DMS79 treated with DMSO at 0.1 percent for 48 hours (cell line): ENCODE data around the gene ANK2.
A peak's percentile ranks its signal among the peaks of the same experiment; 100 is the strongest.

Experiments
- DNase-seq: peaks from one replicate; lab custom pipeline; 2025; lab: John Stamatoyannopoulos, UW

ANK2 gene

DNA sequence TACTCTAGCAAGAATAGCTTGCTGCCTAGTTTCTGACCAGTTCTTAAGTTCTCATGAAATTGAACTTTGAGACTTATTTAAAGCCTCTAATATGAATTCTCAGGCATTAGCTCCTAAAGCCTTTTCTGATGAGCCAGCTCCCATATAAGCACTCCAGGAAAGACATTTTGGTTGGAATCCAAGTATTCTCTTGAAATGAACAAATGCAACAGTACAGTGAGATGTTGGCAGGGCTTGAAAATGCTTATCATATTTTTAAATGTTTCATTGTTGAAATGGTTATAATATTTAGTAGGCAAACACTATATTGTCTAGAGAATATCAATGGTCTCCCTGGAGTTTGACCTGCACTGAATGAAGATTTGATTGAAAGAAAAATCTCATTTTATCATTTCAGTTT, 240.3 kb downstream of the ANK2 start:
- DNase-seq = no peak

DNA sequence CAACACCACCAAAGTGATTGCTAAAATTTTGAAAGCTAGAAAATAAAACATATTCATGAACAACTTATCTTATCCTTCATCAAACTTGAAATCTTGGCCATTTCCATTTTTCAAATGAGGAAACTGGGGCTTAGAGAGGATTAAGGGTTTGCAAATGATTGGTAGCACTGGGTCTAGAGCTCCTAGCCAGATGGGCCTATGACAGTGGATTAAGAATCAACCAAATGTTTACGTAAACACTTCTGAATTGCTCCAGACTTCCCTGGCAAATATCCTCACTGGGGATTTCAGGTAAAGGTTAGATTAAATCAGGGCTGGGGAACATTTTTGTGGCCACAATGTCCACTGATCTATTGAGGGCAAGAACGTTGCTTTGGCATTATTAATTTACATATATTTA, 241.2 kb downstream of the ANK2 start:
- no peak for DNase-seq

- peak; percentile 76 for DNase-seq
These were observed 243.1 kb downstream of the ANK2 start for GRCh38 chr4:113292371-113293042.

DNA sequence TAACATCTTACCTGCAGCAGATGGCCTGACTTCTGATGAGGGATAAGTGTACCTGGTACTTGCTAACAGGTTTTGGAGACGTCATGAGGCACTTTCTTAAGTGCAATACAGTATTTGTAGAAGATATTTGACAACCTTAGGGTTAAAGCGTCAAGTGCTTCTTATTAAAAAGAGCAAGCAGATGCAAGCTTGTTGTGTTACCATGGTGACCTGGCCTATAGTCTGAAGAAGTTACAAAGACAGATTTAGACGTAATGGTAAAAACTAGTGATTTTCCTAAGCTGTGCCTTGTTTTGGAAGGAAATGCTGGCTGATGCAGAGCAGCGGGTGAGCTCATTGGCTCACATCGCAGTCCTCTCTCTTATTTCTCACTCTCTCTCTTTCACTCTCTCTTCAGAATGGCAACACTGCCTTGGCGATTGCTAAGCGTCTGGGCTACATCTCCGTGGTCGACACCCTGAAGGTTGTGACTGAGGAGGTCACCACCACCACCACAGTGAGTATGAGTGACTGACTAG, 243.6 kb downstream of the ANK2 start:
- DNase-seq = peak; percentile 76

- DNase-seq = peak; percentile 17
These were observed 244.2 kb downstream of the ANK2 start for GRCh38 chr4:113293674-113294073.

GRCh38 chr4:113294908-113295307, 245.5 kb downstream of the ANK2 start:
- DNase-seq = peak; percentile 4

GRCh38 chr4:113300471-113300928, 251.0 kb downstream of the ANK2 start:
- no peak for DNase-seq

- DNase-seq = no peak
These were observed 252.6 kb downstream of the ANK2 start for GRCh38 chr4:113302051-113302450.

DNA sequence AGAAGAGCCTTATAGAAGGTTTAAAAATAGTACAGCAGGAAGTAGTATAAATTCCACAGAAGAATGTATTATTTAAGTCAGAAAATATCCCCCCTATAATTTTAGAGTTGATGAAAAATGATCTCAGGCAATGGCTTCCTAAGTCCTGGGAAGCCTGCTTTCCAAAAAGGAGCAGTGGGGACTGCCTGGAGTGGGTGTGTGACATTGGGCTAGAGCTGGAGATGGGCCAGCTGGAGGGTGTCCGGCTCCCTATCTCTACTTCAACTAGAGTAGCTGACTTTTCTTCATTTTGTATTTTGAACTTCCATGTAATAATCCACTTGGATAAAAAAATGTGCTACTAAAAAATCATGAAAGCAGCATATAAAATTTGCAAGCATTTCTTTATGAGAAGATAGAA, 253.9 kb downstream of the ANK2 start:
- no peak for DNase-seq

DNA sequence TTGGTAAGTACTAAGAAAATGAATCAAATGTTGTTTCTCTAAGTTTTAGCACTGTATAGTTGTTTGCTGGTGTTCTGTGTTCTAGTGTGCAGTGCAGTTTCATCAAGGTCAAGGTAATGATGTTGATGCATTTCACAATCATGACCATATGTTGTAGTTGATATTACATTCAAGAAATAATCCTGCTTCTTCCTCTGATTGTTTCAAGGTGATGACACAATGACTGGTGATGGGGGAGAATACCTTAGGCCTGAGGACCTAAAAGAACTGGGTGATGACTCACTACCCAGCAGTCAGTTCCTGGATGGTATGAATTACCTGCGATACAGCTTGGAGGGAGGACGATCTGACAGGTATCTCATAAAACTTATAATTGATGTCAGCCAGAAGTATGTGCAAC, 261.6 kb downstream of the ANK2 start:
- no peak for DNase-seq

- no peak for DNase-seq
These were observed 263.1 kb downstream of the ANK2 start for GRCh38 chr4:113312529-113312928.

GRCh38 chr4:113314426-113314825, 265.0 kb downstream of the ANK2 start:
- no peak for DNase-seq

GRCh38 chr4:113316879-113317278, 267.4 kb downstream of the ANK2 start:
- no peak for DNase-seq

- DNase-seq = no peak
These were observed 268.1 kb downstream of the ANK2 start for GRCh38 chr4:113317523-113317922.

DNA sequence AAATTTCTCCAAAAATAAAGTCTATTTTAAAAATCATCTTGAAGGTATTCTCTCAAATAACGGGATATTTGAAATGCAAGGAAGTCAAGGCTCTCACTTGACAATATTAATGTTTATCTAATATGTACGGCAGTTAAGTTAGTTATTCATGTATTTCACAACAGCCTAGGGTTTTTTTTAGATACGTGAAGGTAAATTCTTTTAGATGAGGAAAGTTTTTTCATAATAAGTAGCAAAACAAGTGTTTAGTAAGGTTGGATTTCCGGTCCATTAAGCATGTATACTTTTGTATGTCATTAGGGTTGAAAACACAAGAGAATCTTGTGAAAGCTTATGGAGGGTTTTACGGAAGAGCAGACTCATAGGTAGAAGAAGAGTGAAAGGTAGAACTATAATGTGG, 273.3 kb downstream of the ANK2 start:
- DNase-seq = no peak

- no peak for DNase-seq
These were observed 276.6 kb downstream of the ANK2 start for GRCh38 chr4:113325876-113326615.

DNA sequence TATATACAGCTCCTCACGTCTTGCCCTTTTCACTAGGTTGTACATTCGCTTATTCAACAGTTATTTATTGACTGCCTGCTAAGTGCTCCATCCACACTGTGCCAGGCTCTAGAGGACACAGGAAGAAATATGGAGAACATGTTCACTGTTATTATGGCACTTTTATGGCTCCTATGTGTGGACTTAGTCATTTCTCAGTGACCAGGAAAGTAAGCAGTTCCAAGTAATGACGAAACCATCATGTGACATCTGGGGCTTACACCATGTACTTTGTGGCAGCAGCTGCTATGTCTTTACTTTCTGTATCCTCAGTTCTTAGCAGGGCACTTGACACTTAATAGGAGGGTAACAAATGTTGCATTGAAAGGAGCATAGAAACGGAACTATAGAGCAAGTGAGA, 278.0 kb downstream of the ANK2 start:
- no peak for DNase-seq

DNA sequence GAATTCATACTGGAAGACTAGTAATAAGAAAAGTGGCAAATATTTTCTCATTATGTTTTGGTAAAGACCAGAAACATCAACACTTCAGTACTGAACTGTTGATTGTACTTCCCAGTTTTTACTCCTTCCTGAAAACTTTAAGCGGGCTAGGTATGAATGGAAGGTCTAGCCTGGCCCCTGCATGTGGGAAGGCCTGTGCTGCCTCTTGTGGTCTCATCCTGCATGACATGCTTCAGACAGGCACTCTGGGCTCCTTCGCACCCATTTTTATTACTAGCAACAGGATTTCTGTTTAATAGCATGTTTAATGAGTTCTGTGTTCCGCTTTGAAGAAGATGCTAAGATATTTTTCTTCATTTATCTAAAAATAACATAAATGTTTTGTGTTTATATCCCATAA, 279.1 kb downstream of the ANK2 start:
- DNase-seq = no peak

DNA sequence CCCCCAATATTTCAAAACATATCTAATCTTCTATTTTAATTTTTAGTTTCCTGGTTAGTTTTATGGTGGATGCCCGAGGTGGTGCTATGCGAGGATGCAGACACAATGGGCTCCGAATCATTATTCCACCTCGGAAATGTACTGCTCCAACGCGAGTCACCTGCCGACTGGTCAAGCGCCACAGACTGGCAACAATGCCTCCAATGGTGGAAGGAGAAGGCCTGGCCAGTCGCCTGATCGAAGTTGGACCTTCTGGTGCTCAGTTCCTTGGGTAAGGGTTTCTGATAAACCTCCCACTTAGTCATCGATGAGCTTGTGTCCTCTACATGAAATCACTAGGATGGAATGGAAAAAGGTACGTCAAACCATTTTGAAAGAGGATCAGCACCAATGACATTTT, 280.7 kb downstream of the ANK2 start:
- DNase-seq = no peak

DNA sequence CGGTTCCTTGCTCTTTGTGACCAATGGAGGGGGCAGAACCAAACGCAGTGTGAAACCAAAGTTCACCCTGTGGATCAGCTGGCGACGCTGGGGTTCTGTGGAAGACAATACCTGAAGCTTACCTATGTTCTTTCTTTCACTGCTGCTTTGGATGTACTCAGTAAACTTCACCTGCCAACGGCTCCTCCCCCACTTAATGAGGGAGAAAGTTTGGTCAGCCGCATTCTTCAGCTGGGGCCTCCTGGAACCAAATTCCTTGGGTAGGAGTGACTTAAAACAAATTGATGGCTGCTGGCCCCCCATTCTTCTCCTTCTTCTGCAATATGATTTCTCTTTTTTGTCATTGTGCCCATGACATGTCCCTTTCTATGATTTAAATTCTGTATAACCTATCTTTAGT, 282.4 kb downstream of the ANK2 start:
- no peak for DNase-seq

DNA sequence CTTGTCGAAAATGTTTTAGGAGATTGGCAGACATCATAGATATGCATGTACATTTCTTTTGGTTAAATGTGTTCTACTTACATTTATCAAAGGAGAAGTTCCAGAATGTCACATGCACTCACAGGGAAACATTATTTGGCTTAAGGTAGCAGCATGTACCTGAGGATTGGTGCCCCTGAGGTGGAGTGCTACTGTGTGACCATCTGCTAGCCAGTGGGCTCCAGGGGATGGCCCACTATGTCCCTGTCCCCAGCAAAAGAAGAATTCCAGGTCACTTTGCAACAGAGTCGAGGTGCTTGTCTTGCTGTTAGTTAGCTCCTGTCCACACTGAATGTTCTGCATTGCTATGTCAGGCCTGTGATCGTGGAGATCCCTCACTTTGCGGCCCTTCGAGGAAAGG, 283.2 kb downstream of the ANK2 start:
- DNase-seq = no peak

DNA sequence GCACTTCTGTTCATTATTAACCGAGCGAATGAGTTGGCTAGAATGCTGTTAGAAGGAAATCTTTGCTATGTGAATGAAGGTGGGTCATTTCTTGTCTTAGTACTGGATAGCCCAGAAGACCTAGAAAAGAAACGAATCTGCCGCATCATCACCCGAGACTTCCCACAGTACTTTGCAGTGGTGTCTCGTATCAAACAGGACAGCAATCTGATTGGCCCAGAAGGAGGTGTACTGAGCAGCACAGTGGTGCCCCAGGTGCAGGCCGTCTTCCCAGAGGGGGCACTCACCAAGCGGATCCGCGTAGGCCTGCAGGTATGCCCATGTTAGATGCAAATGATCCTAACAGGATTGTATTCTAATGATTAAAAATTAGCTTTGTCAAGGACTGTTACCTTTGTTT, 286.3 kb downstream of the ANK2 start:
- DNase-seq = no peak

GRCh38 chr4:113336556-113336955, 287.1 kb downstream of the ANK2 start:
- DNase-seq = no peak

DNA sequence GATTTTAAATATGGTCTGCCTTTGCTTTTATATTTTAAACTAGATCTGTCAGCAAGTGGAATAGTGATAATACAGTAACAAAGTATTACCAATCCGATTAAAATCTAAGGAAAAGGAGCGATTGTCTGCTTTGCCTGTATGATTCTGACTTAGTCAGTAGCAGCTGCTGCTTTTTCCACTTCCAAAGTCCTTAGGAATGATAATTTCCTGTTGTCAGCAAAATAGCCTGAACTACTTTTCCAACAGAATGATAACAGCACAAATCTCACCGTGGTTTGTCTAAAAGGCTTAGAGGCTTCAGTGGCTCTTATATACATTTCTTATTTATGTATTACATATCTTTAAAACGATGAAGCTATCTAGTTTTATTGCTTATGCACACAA, 290.0 kb downstream of the ANK2 start:
- no peak for DNase-seq
